Upper lobe of left lung (tissue), 6 donors: ENCODE measurements around the gene TBCA. TPM values are rescaled to one million over a fixed set of nuclear protein-coding genes. Genes with fewer than 3 reads are reported as not detected.

Experiments
- ATAC-seq, 2 donors: fragments of 200-7000 bp; cut with Tn5 transposase; one replicate each; pipeline ENCODE4 v1.9.1; 2022; ENCODE audit warnings: mild to moderate bottlenecking in 2 of 2, moderate library complexity in 2 of 2; ENCODE audit not compliant: low FRiP score in 2 of 2
- DNase-seq, 2 donors: peaks; one replicate each; pipeline ENCODE4 v3.0.0-alpha.2; 2019 to 2020
- H3K27ac ChIP-seq, 4 donors: fragments of 200-600 bp; sonication (generic); one replicate each; pipeline ENCODE4 v1.5.1; 2016 to 2019
- H3K27me3 ChIP-seq, 4 donors: fragments of 200-600 bp; sonication (generic); one replicate each; pipeline ENCODE4 v1.5.1; 2017 to 2019
- H3K36me3 ChIP-seq, 4 donors: fragments of 200-600 bp; sonication (generic); one replicate each; pipeline ENCODE4 v1.5.1; 2016 to 2019
- H3K4me1 ChIP-seq, 4 donors: fragments of 200-600 bp; sonication (generic); one replicate each; pipeline ENCODE4 v1.5.1; 2018 to 2019
- H3K4me3 ChIP-seq, 4 donors: fragments of 200-600 bp; sonication (generic); one replicate each; pipeline ENCODE4 v1.5.1; 2017 to 2019; ENCODE audit warnings: mild to moderate bottlenecking in 2 of 4, moderate library complexity in 1 of 4
- H3K9me3 ChIP-seq, 4 donors: fragments of 200-600 bp; sonication (generic); one replicate each; pipeline ENCODE4 v1.5.1; 2018 to 2019
- EP300 ChIP-seq, 4 donors: sonication (generic); formaldehyde crosslinking; IDR thresholded peaks; one replicate each; pipeline ENCODE4 v1.5.1; 2017; ENCODE audit warnings: antibody characterized with exemption in 4 of 4, control low read depth in 2 of 4
- POLR2A ChIP-seq, 4 donors: fragments of 450-650 bp; IDR thresholded peaks; one replicate each; pipeline ENCODE4 v1.5.1; 2016 to 2017; ENCODE audit warnings: antibody characterized with exemption in 4 of 4, mild to moderate bottlenecking in 2 of 4
- POLR2AphosphoS5 ChIP-seq, 2 donors: sonication (generic); formaldehyde crosslinking; IDR thresholded peaks; one replicate each; pipeline ENCODE4 v1.5.1; 2017; ENCODE audit warnings: antibody characterized with exemption in 2 of 2
- WGBS, 2 donors: methylation state at CpG; one replicate each; pipeline ENCODE4 v1.1.5; 2017 to 2018; 5-methylcytosine and 5-hydroxymethylcytosine counted together
- total RNA-seq, 6 donors: library from RNA; depleted of rRNA in 4 of 6; stranded (reverse); fragments of >200 nt in 4 of 6; gene quantifications; one replicate each; pipeline versions ENCODE4 v1.1.0 to v1.2.1, GENCODE V29; 2016 to 2021
- TF ChIP-seq, protein P1 (sequence below), 6 experiments: fragments of 450-650 bp in 4 of 6; fragments of 200-600 bp in 2 of 6; sonication (generic) in 2 of 6; IDR thresholded peaks; one replicate each; pipeline ENCODE4 v1.5.1; 2016 to 2019; ENCODE audit warnings: antibody characterized with exemption in 6 of 6
- donor health status: DM: no; HTN: no; CAD: no; lungs with moderate emphysema.
- donor health status: DM: no; HTN: yes; CAD: no; lungs with severe emphysema.

Gene TBCA
- total RNA-seq, 6 donors from 2014 or later, result 69.2 to 163 (median 124) TPM

- TF ChIP-seq POLR2A (IDR thresholded peaks at IDR 0.05), result no peak
- TF ChIP-seq POLR2AphosphoS5 (IDR thresholded peaks at IDR 0.05), result no peak
- TF ChIP-seq, protein P1, sequence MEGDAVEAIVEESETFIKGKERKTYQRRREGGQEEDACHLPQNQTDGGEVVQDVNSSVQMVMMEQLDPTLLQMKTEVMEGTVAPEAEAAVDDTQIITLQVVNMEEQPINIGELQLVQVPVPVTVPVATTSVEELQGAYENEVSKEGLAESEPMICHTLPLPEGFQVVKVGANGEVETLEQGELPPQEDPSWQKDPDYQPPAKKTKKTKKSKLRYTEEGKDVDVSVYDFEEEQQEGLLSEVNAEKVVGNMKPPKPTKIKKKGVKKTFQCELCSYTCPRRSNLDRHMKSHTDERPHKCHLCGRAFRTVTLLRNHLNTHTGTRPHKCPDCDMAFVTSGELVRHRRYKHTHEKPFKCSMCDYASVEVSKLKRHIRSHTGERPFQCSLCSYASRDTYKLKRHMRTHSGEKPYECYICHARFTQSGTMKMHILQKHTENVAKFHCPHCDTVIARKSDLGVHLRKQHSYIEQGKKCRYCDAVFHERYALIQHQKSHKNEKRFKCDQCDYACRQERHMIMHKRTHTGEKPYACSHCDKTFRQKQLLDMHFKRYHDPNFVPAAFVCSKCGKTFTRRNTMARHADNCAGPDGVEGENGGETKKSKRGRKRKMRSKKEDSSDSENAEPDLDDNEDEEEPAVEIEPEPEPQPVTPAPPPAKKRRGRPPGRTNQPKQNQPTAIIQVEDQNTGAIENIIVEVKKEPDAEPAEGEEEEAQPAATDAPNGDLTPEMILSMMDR (IDR thresholded peaks at IDR 0.05), result no peak
- TF ChIP-seq EP300 (IDR thresholded peaks at IDR 0.05), result no peak
- H3K27ac ChIP-seq, result no peak overlapping the region
- 78 to 81% methylated on average over 3 of the region's 3 CpGs for WGBS, 2 donors
- H3K27me3 ChIP-seq, result no peaks in the 10 kb centered on the region
- no peak for DNase-seq
- no peaks in the 10 kb centered on the region for H3K9me3 ChIP-seq
- H3K4me3 ChIP-seq, result no peak overlapping the region
- H3K4me1 ChIP-seq, result peaks cover 0 to 6% (median 0%) of the 10 kb centered on the region in 4 donors
- ATAC-seq, result no peak
- no peaks in the 10 kb centered on the region for H3K36me3 ChIP-seq
These were observed 48.9 kb downstream of the TBCA start for GRCh38 chr5:77727190-77727589.

DNA sequence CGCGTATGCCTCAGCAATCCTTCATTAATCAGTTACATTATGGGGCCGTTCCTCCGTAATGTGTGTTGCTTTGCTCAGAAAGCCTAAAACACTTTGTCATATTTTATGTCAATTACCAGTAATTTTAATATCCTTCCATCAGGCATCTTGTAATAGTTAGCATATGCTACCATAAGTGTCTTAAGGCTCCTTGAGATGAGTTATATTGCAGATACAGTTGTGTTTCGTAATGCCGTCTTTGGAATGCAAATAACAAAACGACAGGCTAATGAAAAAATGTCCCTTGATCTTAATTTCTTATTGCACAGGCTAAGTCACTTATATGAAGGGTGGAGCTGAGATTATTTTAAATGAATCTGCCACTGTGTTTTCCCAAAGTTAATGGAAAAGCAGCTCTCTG is 50.5 kb downstream of the TBCA start:
- ATAC-seq (no peak), DNase-seq (no peak)
- Histone ChIP-seq H3K4me3 (no peak overlapping the region), H3K9me3 (no peaks in the 10 kb centered on the region), H3K36me3 (no peaks in the 10 kb centered on the region), H3K27ac (no peak overlapping the region), H3K4me1 (peaks cover 0 to 6% (median 0%) of the 10 kb centered on the region in 4 donors), H3K27me3 (no peaks in the 10 kb centered on the region)
- no peak for TF ChIP-seq POLR2A (IDR thresholded peaks at IDR 0.05)
- TF ChIP-seq EP300 (IDR thresholded peaks at IDR 0.05), result no peak
- TF ChIP-seq POLR2AphosphoS5 (IDR thresholded peaks at IDR 0.05), result no peak
- TF ChIP-seq, protein P1 (IDR thresholded peaks at IDR 0.05), result no peak
- whole genome bisulfite sequencing, 2 donors, result 84 to 89% methylated on average over 7 of the region's 7 CpGs

DNA sequence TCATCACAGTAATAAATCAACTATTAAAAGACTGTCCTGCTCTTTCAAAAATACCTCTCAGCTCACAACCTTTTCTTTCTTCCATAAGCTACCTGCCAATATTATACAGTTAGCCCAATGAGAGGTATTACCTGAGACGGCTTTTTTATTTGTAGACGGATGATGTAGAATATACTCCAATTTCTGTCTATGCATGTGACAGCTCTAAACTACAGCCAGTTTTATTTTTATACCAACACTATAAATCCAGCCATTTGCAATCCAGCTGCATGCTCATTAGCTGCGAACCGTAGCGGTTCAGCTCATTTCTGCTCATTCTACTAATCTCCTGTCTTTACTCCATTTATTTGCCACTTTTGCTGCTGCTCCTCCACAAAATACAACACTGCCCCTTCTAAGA is 51.2 kb downstream of the TBCA start:
- DNase-seq (no peak), ATAC-seq (no peak)
- Histone ChIP-seq H3K4me1 (peaks cover 0 to 6% (median 0%) of the 10 kb centered on the region in 4 donors), H3K4me3 (no peak overlapping the region), H3K27ac (no peak overlapping the region), H3K36me3 (no peaks in the 10 kb centered on the region), H3K9me3 (no peaks in the 10 kb centered on the region), H3K27me3 (no peaks in the 10 kb centered on the region)
- 88 to 97% methylated on average over 5 of the region's 5 CpGs for WGBS, 2 donors
- no peak for TF ChIP-seq POLR2A (IDR thresholded peaks at IDR 0.05)
- TF ChIP-seq, protein P1 (IDR thresholded peaks at IDR 0.05), result no peak
- no peak for TF ChIP-seq POLR2AphosphoS5 (IDR thresholded peaks at IDR 0.05)
- no peak for TF ChIP-seq EP300 (IDR thresholded peaks at IDR 0.05)

DNA sequence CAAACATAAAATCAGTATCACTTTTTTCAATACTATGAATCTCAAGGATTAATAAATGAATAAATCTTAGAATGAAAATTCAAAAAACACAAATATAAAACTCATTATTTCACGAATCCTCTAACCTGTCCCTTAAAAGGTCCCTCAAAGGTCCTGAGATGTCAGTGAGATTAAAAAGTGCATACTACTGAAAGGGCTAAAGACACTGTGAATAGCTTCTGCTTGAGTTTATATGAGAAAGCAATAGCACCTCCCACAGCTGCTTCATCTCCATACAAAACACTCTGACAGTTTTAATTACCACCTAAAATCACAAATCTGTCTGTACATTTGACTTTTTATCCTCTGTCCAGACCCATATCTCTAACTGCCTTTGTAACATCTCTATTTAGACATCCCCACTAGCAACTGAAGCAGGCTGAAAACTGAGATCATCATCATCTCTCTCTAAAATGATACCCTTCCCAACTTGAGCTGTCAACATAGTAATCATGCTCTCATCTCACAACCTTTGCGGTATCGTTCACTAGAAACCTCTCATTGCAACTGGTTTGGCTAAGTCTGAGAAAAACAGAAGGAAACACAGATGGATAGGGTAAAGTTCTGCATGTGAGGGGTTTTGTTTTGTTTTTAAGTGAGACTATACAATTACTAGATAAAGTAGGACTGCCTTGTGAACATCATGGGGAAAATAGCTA is 56.3 kb downstream of the TBCA start:
- Histone ChIP-seq H3K4me3 (no peak overlapping the region), H3K9me3 (no peaks in the 10 kb centered on the region), H3K27me3 (no peaks in the 10 kb centered on the region), H3K36me3 (no peaks in the 10 kb centered on the region), H3K4me1 (peaks cover 0 to 6% (median 0%) of the 10 kb centered on the region in 4 donors), H3K27ac (no peak overlapping the region)
- TF ChIP-seq POLR2A (IDR thresholded peaks at IDR 0.05) (no peak), POLR2AphosphoS5 (IDR thresholded peaks at IDR 0.05) (no peak)
- DNase-seq (no peak), ATAC-seq (no peak)
- 89 to 94% methylated on average over 3 of the region's 3 CpGs for WGBS, 2 donors

DNA sequence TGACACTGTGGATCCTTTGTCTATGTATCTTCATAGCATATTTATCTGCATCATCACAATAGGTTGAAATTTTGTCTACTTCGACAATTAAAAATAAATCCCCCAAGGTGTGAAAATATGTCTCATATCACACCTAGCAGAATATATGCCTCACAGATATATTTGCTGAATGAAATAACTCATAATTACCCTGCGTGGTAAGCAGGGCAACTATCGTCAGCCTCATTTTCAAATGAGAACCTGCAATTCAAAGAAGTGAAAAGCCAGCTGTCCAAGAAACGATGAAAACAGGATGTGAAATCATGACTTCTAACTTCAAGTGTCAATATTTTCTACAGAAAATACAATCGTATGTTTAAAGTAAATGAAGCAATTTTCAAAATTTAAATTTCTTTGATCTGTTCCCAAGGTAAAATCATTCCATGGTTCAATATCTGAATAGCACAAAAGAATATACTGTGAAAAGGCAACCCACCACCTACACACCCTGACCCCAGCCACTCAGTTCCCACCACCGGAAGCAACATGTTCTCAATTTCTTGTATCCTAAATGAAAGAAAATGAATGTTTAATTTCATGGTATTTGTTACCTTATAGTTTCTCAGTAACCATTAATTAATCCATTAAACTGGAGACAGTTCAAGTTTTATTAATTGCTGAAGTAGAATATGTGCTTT is 57.1 kb downstream of the TBCA start:
- WGBS, 2 donors, result 82 to 88% methylated on average over 6 of the region's 6 CpGs
- peaks cover 0 to 5% (median 0%) of the 10 kb centered on the region in 4 donors for H3K4me1 ChIP-seq
- DNase-seq, result no peak
- ATAC-seq, result no peak
- no peaks in the 10 kb centered on the region for H3K27me3 ChIP-seq
- H3K36me3 ChIP-seq, result no peaks in the 10 kb centered on the region
- H3K4me3 ChIP-seq, result no peak overlapping the region
- no peak for TF ChIP-seq POLR2AphosphoS5 (IDR thresholded peaks at IDR 0.05)
- TF ChIP-seq, protein P1 (IDR thresholded peaks at IDR 0.05), result no peak
- no peak for TF ChIP-seq EP300 (IDR thresholded peaks at IDR 0.05)
- TF ChIP-seq POLR2A (IDR thresholded peaks at IDR 0.05), result no peak
- H3K9me3 ChIP-seq, result no peaks in the 10 kb centered on the region
- H3K27ac ChIP-seq, result no peak overlapping the region
